Ramos (cell line): ENCODE data around the gene TEX38.
"Not testable (repeated sequence)": the region's sequence is repeated elsewhere in the genome, so short reads cannot be mapped to it uniquely, and the experiment has no call there.

ENCODE experiments used
- in situ Hi-C: fragments of 300-500 bp; cut with MboI; formaldehyde crosslinking; loops from one replicate; pipeline ENCODE4 v1.14.3; 2022; ENCODE audit warnings: low sequenced_read_pairs; ENCODE audit not compliant: unreplicated experiment

TEX38 gene

GRCh38 chr1:46719689-46720088 lies 48.0 kb downstream of the TEX38 start:
- in situ Hi-C loops: no loop called here

DNA sequence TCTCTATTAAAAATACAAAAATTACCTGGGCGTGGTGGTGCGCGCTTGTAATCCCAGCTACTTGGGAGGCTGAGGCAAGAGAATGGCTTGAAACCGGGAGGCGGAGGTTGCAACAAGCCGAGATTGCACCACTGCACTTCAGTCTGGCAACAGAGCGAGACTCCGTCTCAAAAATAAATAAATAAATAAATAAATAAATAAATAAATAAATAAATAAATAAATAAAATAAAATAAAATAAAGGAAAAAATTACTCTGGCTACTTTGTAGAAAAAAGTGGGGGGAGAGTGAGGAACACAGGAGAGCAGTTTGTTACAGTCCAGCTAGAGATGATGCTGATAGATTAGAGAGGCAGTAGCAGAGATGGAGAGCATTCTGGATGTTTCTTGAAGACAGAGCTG lies 48.7 kb downstream of the TEX38 start:
- in situ Hi-C loops: not testable (repeated sequence)

- in situ Hi-C loops: no loop called here
These were observed 49.5 kb downstream of the TEX38 start for GRCh38 chr1:46721204-46721603.

GRCh38 chr1:46721686-46722205 lies 50.1 kb downstream of the TEX38 start:
- in situ Hi-C loops: no loop called here
